HG02678 (cell line): ENCODE measurements around the gene SLC24A4.
A peak's percentile ranks its signal among the peaks of the same experiment; 100 is the strongest.
"Not testable (repeated sequence)": the region's sequence is repeated elsewhere in the genome, so short reads cannot be mapped to it uniquely, and the experiment has no call there.

Experiments used
- ATAC-seq: cut with Tn5 transposase; IDR thresholded peaks from one replicate; pipeline ENCODE4 v1.9.1; 2021; ENCODE audit warnings: mild to moderate bottlenecking, moderate library complexity; ENCODE audit not compliant: unreplicated experiment

SLC24A4 gene

GRCh38 chr14:92400579-92401444 is 77.8 kb downstream of the SLC24A4 start:
- ATAC-seq = peak; percentile 67

- no peak for ATAC-seq
These were observed 78.6 kb downstream of the SLC24A4 start for GRCh38 chr14:92401561-92401960.

- ATAC-seq = not testable (repeated sequence)
These were observed 79.5 kb downstream of the SLC24A4 start for GRCh38 chr14:92402500-92402899.

GRCh38 chr14:92404018-92404417 is 81.1 kb downstream of the SLC24A4 start:
- no peak for ATAC-seq

GRCh38 chr14:92404421-92404820 is 81.5 kb downstream of the SLC24A4 start:
- no peak for ATAC-seq

- ATAC-seq = no peak
These were observed 82.0 kb downstream of the SLC24A4 start for GRCh38 chr14:92404938-92405337.

- ATAC-seq = no peak
These were observed 84.4 kb downstream of the SLC24A4 start for GRCh38 chr14:92407410-92407809.

- no peak for ATAC-seq
These were observed 86.1 kb downstream of the SLC24A4 start for GRCh38 chr14:92409043-92409442.

GRCh38 chr14:92411135-92411534 is 88.2 kb downstream of the SLC24A4 start:
- no peak for ATAC-seq

GRCh38 chr14:92411941-92412340 is 89.0 kb downstream of the SLC24A4 start:
- no peak for ATAC-seq

GRCh38 chr14:92412912-92413311 is 89.9 kb downstream of the SLC24A4 start:
- ATAC-seq = no peak

GRCh38 chr14:92413379-92413778 is 90.4 kb downstream of the SLC24A4 start:
- ATAC-seq = no peak

- ATAC-seq = no peak
These were observed 91.9 kb downstream of the SLC24A4 start for GRCh38 chr14:92414690-92415445.

- no peak for ATAC-seq
These were observed 93.0 kb downstream of the SLC24A4 start for GRCh38 chr14:92415969-92416368.

- no peak for ATAC-seq
These were observed 93.6 kb downstream of the SLC24A4 start for GRCh38 chr14:92416544-92416943.

- ATAC-seq = no peak
These were observed 94.8 kb downstream of the SLC24A4 start for GRCh38 chr14:92417759-92418158.

- no peak for ATAC-seq
These were observed 98.8 kb downstream of the SLC24A4 start for GRCh38 chr14:92421751-92422150.

- no peak for ATAC-seq
These were observed 102.1 kb downstream of the SLC24A4 start for GRCh38 chr14:92425101-92425500.

GRCh38 chr14:92426237-92426636 is 103.3 kb downstream of the SLC24A4 start:
- no peak for ATAC-seq

GRCh38 chr14:92427096-92427495 is 104.1 kb downstream of the SLC24A4 start:
- no peak for ATAC-seq

GRCh38 chr14:92430686-92431085 is 107.7 kb downstream of the SLC24A4 start:
- ATAC-seq = no peak

GRCh38 chr14:92431199-92431725 is 108.3 kb downstream of the SLC24A4 start:
- ATAC-seq = no peak
